KMS-11 (cell line): ENCODE data around the gene EFCAB6.

Experiments used
- H2AFZ ChIP-seq: fragments of 200-600 bp; sonication (generic); 2 replicates; pipeline ENCODE4 v1.6.1; 2016; ENCODE audit warnings: antibody characterized with exemption, mixed run types, low read depth
- H3K27ac ChIP-seq: fragments of 200-600 bp; sonication (generic); 2 replicates; pipeline ENCODE4 v1.6.1; 2016; ENCODE audit warnings: mild to moderate bottlenecking, mixed run types
- H3K27me3 ChIP-seq: fragments of 200-600 bp; sonication (generic); 2 replicates; pipeline ENCODE4 v1.6.1; 2017; ENCODE audit warnings: mild to moderate bottlenecking, low read depth, mixed run types, moderate library complexity; ENCODE audit not compliant: insufficient read depth
- H3K36me3 ChIP-seq: fragments of 200-600 bp; sonication (generic); 2 replicates; pipeline ENCODE4 v1.6.1; 2017; ENCODE audit warnings: mild to moderate bottlenecking, mixed run types; ENCODE audit not compliant: insufficient read depth
- H3K4me1 ChIP-seq: fragments of 200-600 bp; sonication (generic); 2 replicates; pipeline ENCODE4 v1.6.1; 2016; ENCODE audit warnings: mild to moderate bottlenecking, low read depth, mixed run types; ENCODE audit not compliant: poor library complexity, severe bottlenecking
- H3K4me2 ChIP-seq: fragments of 200-600 bp; sonication (generic); 2 replicates; pipeline ENCODE4 v1.7.0; 2016; ENCODE audit warnings: mild to moderate bottlenecking, mixed run types
- H3K4me3 ChIP-seq: fragments of 200-600 bp; sonication (generic); IDR thresholded peaks from 2 replicates; pipeline ENCODE4 v1.6.1; 2017; ENCODE audit warnings: low read depth, low read length, mixed read lengths; ENCODE audit not compliant: insufficient read depth
- H3K79me2 ChIP-seq: fragments of 200-600 bp; sonication (generic); 2 replicates; pipeline ENCODE4 v1.6.1; 2016; ENCODE audit warnings: low read depth, mixed run types; ENCODE audit not compliant: insufficient read depth
- H3K9ac ChIP-seq: fragments of 200-600 bp; sonication (generic); 2 replicates; pipeline ENCODE4 v1.6.1; 2016; ENCODE audit warnings: mild to moderate bottlenecking, mixed run types
- H4K20me1 ChIP-seq: fragments of 200-600 bp; sonication (generic); 2 replicates; pipeline ENCODE4 v1.6.1; 2016; ENCODE audit warnings: mild to moderate bottlenecking, mixed run types; ENCODE audit not compliant: insufficient read depth
- CTCF ChIP-seq: fragments of 200-600 bp; sonication (generic); conservative IDR thresholded peaks from 2 replicates; pipeline ENCODE4 v1.6.1; 2017; ENCODE audit warnings: low read depth, mild to moderate bottlenecking, antibody characterized with exemption, low read length, moderate library complexity, mixed read lengths

Gene EFCAB6

GRCh38 chr22:43823911-43824665 is 12.0 kb upstream of the EFCAB6 start:
- no peaks in the 10 kb centered on the region for H4K20me1 ChIP-seq
- H2AFZ ChIP-seq, result no peak overlapping the region
- H3K27ac ChIP-seq, result no peak overlapping the region
- H3K4me1 ChIP-seq, result no peaks in the 10 kb centered on the region
- no peak overlapping the region for H3K9ac ChIP-seq
- H3K4me3 ChIP-seq, result no peak overlapping the region
- no peak overlapping the region for H3K4me2 ChIP-seq
- no peaks in the 10 kb centered on the region for H3K79me2 ChIP-seq
- no peaks in the 10 kb centered on the region for H3K36me3 ChIP-seq
- no peak for TF ChIP-seq CTCF
- peaks cover 43% of the 10 kb centered on the region for H3K27me3 ChIP-seq

- Histone ChIP-seq H3K79me2 (no peaks in the 10 kb centered on the region), H2AFZ (no peak overlapping the region), H4K20me1 (no peaks in the 10 kb centered on the region), H3K27ac (no peak overlapping the region), H3K4me2 (no peak overlapping the region), H3K4me1 (no peaks in the 10 kb centered on the region), H3K4me3 (no peak overlapping the region), H3K27me3 (peaks cover 43% of the 10 kb centered on the region), H3K9ac (no peak overlapping the region), H3K36me3 (no peaks in the 10 kb centered on the region)
- TF ChIP-seq CTCF, result no peak
Observed at GRCh38 chr22:43823353-43823908, 11.3 kb upstream of the EFCAB6 start.

- Histone ChIP-seq H3K4me3 (no peak overlapping the region), H3K9ac (no peak overlapping the region), H3K4me2 (no peak overlapping the region), H2AFZ (no peak overlapping the region), H3K4me1 (no peaks in the 10 kb centered on the region), H3K36me3 (no peaks in the 10 kb centered on the region), H3K79me2 (no peaks in the 10 kb centered on the region), H4K20me1 (no peaks in the 10 kb centered on the region), H3K27ac (no peak overlapping the region), H3K27me3 (peaks cover 55% of the 10 kb centered on the region)
- TF ChIP-seq CTCF, result no peak
Observed at GRCh38 chr22:43821606-43822425, 9.7 kb upstream of the EFCAB6 start.

- TF ChIP-seq CTCF, result no peak
- H2AFZ ChIP-seq, result no peak overlapping the region
- H4K20me1 ChIP-seq, result no peaks in the 10 kb centered on the region
- H3K27ac ChIP-seq, result no peak overlapping the region
- peaks cover 47% of the 10 kb centered on the region for H3K27me3 ChIP-seq
- no peak overlapping the region for H3K4me2 ChIP-seq
- H3K4me3 ChIP-seq, result no peak overlapping the region
- H3K4me1 ChIP-seq, result no peaks in the 10 kb centered on the region
- no peak overlapping the region for H3K9ac ChIP-seq
- H3K36me3 ChIP-seq, result no peaks in the 10 kb centered on the region
- no peaks in the 10 kb centered on the region for H3K79me2 ChIP-seq
Observed at GRCh38 chr22:43820651-43821305, 8.7 kb upstream of the EFCAB6 start.
